ENCODE results near the gene NDUFB7.

DNA sequence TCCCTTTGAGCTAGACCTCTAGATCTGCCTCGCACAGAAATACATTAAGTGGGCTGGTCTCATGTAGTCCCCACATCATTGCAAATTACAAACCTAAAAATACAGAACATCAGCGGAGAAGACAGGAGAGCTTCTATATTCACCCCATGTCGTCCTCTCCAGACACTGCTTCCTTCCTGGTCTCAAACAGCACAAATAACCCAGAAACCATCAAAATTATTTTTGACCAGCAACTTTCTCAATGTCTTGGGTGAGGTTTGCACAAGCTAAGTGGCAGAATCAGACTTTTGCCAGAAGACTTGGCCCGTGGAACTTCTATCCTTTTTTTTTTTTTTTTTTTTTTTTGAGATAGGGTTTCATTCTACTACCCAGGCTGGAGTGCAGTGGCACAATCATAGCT lies 39.2 kb upstream of the NDUFB7 start:
- TF ChIP-seq YY1 (IDR thresholded peaks at IDR 0.05; ENCODE audit: low read depth) (no peak), TEAD4 (IDR thresholded peaks at IDR 0.05) (no peak), TAF1 (IDR thresholded peaks at IDR 0.05; ENCODE audit: low read depth) (no peak)
- TF ChIP-seq, protein P1, sequence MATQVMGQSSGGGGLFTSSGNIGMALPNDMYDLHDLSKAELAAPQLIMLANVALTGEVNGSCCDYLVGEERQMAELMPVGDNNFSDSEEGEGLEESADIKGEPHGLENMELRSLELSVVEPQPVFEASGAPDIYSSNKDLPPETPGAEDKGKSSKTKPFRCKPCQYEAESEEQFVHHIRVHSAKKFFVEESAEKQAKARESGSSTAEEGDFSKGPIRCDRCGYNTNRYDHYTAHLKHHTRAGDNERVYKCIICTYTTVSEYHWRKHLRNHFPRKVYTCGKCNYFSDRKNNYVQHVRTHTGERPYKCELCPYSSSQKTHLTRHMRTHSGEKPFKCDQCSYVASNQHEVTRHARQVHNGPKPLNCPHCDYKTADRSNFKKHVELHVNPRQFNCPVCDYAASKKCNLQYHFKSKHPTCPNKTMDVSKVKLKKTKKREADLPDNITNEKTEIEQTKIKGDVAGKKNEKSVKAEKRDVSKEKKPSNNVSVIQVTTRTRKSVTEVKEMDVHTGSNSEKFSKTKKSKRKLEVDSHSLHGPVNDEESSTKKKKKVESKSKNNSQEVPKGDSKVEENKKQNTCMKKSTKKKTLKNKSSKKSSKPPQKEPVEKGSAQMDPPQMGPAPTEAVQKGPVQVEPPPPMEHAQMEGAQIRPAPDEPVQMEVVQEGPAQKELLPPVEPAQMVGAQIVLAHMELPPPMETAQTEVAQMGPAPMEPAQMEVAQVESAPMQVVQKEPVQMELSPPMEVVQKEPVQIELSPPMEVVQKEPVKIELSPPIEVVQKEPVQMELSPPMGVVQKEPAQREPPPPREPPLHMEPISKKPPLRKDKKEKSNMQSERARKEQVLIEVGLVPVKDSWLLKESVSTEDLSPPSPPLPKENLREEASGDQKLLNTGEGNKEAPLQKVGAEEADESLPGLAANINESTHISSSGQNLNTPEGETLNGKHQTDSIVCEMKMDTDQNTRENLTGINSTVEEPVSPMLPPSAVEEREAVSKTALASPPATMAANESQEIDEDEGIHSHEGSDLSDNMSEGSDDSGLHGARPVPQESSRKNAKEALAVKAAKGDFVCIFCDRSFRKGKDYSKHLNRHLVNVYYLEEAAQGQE (IDR thresholded peaks at IDR 0.05; ENCODE audit: low read depth) = no peak

Measured in Ishikawa (cell line).